ENCODE data around the gene TMEM26. TPM values are rescaled to one million over a fixed set of nuclear protein-coding genes. Genes with fewer than 3 reads are reported as not detected.

Gene TMEM26
- 6.5 and 10.3 TPM in 2 replicates for total RNA-seq

DNA sequence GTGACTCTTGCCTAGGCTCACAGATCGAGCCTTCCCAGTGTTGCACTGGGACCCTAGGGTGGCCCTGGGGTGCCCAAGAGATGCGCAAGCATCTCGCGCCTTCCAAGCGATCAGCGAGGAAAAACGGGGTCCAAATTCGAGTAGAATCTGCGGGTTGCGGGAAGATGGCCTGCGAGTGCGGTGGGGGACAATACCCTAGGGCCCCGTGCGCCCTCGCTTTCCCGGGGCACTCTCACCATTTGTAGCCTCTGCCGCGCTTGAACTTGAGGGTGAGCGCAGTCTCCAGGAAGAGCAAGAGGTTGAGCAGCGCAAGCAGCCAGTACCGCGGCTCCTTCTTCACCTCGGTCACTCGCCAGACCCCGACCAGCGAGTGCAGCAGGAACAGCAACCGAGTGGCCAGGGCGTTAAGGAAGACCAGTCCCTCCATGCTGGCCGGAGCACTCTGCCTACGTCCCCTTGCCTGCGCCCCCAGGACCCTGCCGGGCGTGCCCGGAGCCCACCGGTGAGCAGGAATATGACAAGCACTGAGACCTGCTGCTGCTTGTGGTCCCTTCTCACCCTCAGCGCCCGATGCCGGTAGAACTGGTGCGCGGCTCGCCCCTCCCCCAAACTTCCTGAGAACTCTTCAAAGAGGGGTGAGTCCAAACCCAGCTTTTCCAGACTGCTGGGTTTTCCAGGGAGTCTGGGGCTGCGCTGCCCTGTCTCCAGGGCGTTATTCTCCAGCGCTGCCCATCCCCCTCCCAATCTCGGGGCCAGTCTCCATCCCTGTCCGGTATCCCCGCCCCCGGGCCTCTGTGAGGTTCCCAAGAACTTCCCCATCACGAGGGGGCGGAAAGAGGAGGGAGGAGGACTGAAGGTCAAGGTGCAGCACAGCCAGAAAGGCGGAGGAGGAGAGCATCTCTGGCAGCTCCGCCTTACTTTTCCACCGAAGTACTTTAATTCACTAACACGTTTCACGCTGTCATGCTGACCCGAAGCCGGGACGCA is at the start of gene TMEM26:
TSS of gene TMEM26 (minus strand) at position 727 of the 987 bp plus-strand sequence. CDS start at position 427, 300 bp downstream.
- Histone ChIP-seq H2AFZ (ENCODE audit: low read length) (peak within 1 kb of the TSS; percentile 81), H3K36me3 (ENCODE audit: insufficient read depth, low read length) (no peaks in the 10 kb centered on the region), H3K4me3 (ENCODE audit: insufficient read depth, low read length) (peak within 1 kb of the TSS; percentile 80), H3K27ac (ENCODE audit: low read depth, low read length) (no peak within 1 kb of the TSS), H3K4me2 (ENCODE audit: insufficient read depth, low read length) (peak within 1 kb of the TSS; percentile 90), H3K79me2 (ENCODE audit: insufficient read depth, low read length) (no peaks in the 10 kb centered on the region), H3K27me3 (ENCODE audit: insufficient read depth, low read length) (peaks cover 12% of the 10 kb centered on the region), H4K20me1 (ENCODE audit: insufficient read depth, low read length) (no peaks in the 10 kb centered on the region), H3K4me1 (ENCODE audit: insufficient read depth, low read length) (peaks cover 10% of the 10 kb centered on the region), H3K9me3 (ENCODE audit: low read depth, low read length) (no peaks in the 10 kb centered on the region)
- peak; percentile 77 for DNase-seq (ENCODE audit: insufficient read length, low spot score, missing footprints)
- TF ChIP-seq, protein P1, sequence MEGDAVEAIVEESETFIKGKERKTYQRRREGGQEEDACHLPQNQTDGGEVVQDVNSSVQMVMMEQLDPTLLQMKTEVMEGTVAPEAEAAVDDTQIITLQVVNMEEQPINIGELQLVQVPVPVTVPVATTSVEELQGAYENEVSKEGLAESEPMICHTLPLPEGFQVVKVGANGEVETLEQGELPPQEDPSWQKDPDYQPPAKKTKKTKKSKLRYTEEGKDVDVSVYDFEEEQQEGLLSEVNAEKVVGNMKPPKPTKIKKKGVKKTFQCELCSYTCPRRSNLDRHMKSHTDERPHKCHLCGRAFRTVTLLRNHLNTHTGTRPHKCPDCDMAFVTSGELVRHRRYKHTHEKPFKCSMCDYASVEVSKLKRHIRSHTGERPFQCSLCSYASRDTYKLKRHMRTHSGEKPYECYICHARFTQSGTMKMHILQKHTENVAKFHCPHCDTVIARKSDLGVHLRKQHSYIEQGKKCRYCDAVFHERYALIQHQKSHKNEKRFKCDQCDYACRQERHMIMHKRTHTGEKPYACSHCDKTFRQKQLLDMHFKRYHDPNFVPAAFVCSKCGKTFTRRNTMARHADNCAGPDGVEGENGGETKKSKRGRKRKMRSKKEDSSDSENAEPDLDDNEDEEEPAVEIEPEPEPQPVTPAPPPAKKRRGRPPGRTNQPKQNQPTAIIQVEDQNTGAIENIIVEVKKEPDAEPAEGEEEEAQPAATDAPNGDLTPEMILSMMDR (IDR thresholded peaks at IDR 0.05; ENCODE audit: extremely low read depth, low read depth, low read length): no peak

DNA sequence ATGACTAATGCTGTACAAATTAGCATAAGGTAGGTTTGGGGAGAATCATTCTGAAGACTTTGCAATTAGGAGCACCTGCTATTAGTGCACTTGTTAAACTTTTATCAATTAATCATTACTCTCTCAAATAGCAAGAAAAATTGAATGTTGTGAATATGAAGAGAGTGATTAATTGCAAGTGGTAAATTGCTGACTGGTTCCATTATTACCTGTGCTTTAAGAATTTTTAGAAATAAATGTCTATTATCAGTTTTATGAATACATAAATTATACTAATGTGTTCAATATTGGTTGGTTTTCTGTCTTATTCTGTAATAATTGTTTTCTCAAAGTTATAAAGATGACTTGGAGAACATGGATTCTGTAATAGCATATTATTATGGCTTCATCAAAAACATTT is 47.3 kb upstream of the TMEM26 start:
- TF ChIP-seq, protein P1 (IDR thresholded peaks at IDR 0.05; ENCODE audit: extremely low read depth, low read depth, low read length): no peak
- DNase-seq (ENCODE audit: insufficient read length, low spot score, missing footprints): no peak
- no peaks in the 10 kb centered on the region for H3K79me2 ChIP-seq (ENCODE audit: insufficient read depth, low read length)
- peaks cover 2% of the 10 kb centered on the region for H3K27me3 ChIP-seq (ENCODE audit: insufficient read depth, low read length)
- no peak overlapping the region for H3K4me2 ChIP-seq (ENCODE audit: insufficient read depth, low read length)
- no peaks in the 10 kb centered on the region for H3K9me3 ChIP-seq (ENCODE audit: low read depth, low read length)
- H3K4me1 ChIP-seq (ENCODE audit: insufficient read depth, low read length): peaks cover 3% of the 10 kb centered on the region
- H2AFZ ChIP-seq (ENCODE audit: low read length): no peak overlapping the region
- H3K4me3 ChIP-seq (ENCODE audit: insufficient read depth, low read length): no peak overlapping the region
- H3K36me3 ChIP-seq (ENCODE audit: insufficient read depth, low read length): no peaks in the 10 kb centered on the region
- H4K20me1 ChIP-seq (ENCODE audit: insufficient read depth, low read length): no peaks in the 10 kb centered on the region
- no peak overlapping the region for H3K27ac ChIP-seq (ENCODE audit: low read depth, low read length)

DNA sequence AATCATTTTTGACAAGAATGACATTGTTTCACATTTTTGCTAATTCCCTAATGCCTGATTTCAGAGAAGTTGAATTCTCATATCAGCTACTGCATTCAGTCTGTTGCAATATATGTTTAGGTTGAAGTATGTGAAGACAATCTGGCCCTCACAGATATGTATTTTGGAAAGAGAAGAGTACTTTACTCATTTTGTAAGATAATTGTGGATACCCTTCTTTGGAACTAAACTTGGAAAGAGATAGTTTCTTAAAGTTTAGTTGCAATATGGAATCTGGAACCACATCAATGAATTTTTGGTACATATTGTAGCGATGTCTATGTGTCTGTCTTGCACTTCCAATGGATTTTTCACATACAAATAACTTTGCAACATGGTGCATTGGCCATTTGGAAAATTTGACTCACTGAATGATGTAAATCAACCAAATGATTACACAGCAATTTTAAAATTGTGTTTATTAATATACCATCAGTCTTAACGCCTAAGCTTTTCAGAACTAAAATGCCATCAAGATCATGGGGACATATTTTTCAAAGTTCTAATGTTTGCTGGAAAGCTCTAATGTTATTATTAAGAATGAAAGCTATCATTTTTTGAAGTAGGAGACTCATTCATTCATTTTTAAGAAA is 39.3 kb upstream of the TMEM26 start:
- TF ChIP-seq, protein P1 (IDR thresholded peaks at IDR 0.05; ENCODE audit: extremely low read depth, low read depth, low read length): no peak
- no peak overlapping the region for H3K27ac ChIP-seq (ENCODE audit: low read depth, low read length)
- no peaks in the 10 kb centered on the region for H3K79me2 ChIP-seq (ENCODE audit: insufficient read depth, low read length)
- no peaks in the 10 kb centered on the region for H3K9me3 ChIP-seq (ENCODE audit: low read depth, low read length)
- no peaks in the 10 kb centered on the region for H3K36me3 ChIP-seq (ENCODE audit: insufficient read depth, low read length)
- no peak overlapping the region for H2AFZ ChIP-seq (ENCODE audit: low read length)
- no peaks in the 10 kb centered on the region for H4K20me1 ChIP-seq (ENCODE audit: insufficient read depth, low read length)
- no peak overlapping the region for H3K4me2 ChIP-seq (ENCODE audit: insufficient read depth, low read length)
- H3K4me1 ChIP-seq (ENCODE audit: insufficient read depth, low read length): peaks cover 3% of the 10 kb centered on the region
- no peak overlapping the region for H3K4me3 ChIP-seq (ENCODE audit: insufficient read depth, low read length)
- H3K27me3 ChIP-seq (ENCODE audit: insufficient read depth, low read length): peaks cover 3% of the 10 kb centered on the region
- no peak for DNase-seq (ENCODE audit: insufficient read length, low spot score, missing footprints)

DNA sequence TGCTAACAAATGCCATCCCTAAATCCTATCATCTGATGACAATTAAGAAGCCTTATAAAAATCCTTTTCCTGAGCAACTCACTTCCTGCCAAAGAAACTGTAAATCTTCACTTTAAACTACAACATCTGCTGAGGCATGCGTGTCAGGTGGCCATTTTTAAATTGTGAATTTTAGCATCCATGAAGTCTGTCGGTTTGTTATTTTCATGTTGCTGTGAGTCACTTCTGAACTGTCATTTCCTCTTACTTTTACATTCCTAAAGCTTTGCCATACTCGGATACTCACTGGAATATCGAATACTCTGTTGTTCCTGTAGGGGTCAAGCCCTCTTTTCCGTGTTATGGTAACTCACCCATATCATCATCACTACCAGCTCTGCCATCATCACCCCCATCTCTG is 34.3 kb upstream of the TMEM26 start:
- H3K36me3 ChIP-seq (ENCODE audit: insufficient read depth, low read length): no peaks in the 10 kb centered on the region
- TF ChIP-seq, protein P1 (IDR thresholded peaks at IDR 0.05; ENCODE audit: extremely low read depth, low read depth, low read length): no peak
- no peaks in the 10 kb centered on the region for H3K27me3 ChIP-seq (ENCODE audit: insufficient read depth, low read length)
- no peaks in the 10 kb centered on the region for H3K79me2 ChIP-seq (ENCODE audit: insufficient read depth, low read length)
- peaks cover 9% of the 10 kb centered on the region for H3K4me1 ChIP-seq (ENCODE audit: insufficient read depth, low read length)
- peak overlapping the region; percentile 33 for H3K27ac ChIP-seq (ENCODE audit: low read depth, low read length)
- H2AFZ ChIP-seq (ENCODE audit: low read length): peak overlapping the region; percentile 51
- no peak for DNase-seq (ENCODE audit: insufficient read length, low spot score, missing footprints)
- no peaks in the 10 kb centered on the region for H4K20me1 ChIP-seq (ENCODE audit: insufficient read depth, low read length)
- H3K9me3 ChIP-seq (ENCODE audit: low read depth, low read length): no peaks in the 10 kb centered on the region
- no peak overlapping the region for H3K4me3 ChIP-seq (ENCODE audit: insufficient read depth, low read length)
- H3K4me2 ChIP-seq (ENCODE audit: insufficient read depth, low read length): peak overlapping the region; percentile 24

All from osteoblast (primary cell).